Psoas muscle (tissue), 8 donors: ENCODE results near the gene HAGHL. TPM values are rescaled to one million over a fixed set of nuclear protein-coding genes. Genes with fewer than 3 reads are reported as not detected.

ENCODE experiments used
- ATAC-seq, 4 donors: fragments of 200-7000 bp; cut with Tn5 transposase; one replicate each; pipeline ENCODE4 v1.9.1; 2020; ENCODE audit warnings: moderate library complexity in 3 of 4, mild to moderate bottlenecking in 2 of 4
- DNase-seq, 2 donors: peaks; one replicate each; pipeline ENCODE4 v3.0.0-alpha.2; 2020
- H3K27ac ChIP-seq: fragments of 200-600 bp; one replicate; pipeline ENCODE4 v1.8.0; 2022
- H3K27me3 ChIP-seq, 3 donors: fragments of 200-600 bp in 1 of 3; one replicate each; pipeline versions ENCODE4 v1.6.1 to v1.8.0; 2013 to 2022; ENCODE audit warnings: low read length in 2 of 3, mild to moderate bottlenecking in 2 of 3, moderate library complexity in 1 of 3; ENCODE audit not compliant: insufficient read depth in 3 of 3
- H3K36me3 ChIP-seq, 2 donors: fragments of 200-600 bp in 1 of 2; one replicate each; pipeline versions ENCODE4 v1.6.1 to v1.8.0; 2013 to 2022; ENCODE audit warnings: low read depth in 1 of 2, mild to moderate bottlenecking in 1 of 2, moderate library complexity in 1 of 2; ENCODE audit not compliant: insufficient read depth in 1 of 2
- H3K4me1 ChIP-seq: fragments of 200-600 bp; one replicate; pipeline ENCODE4 v1.8.0; 2022
- H3K4me3 ChIP-seq: fragments of 200-600 bp; one replicate; pipeline ENCODE4 v1.8.0; 2022; ENCODE audit warnings: mild to moderate bottlenecking
- H3K9me3 ChIP-seq: fragments of 200-600 bp; one replicate; pipeline ENCODE4 v1.8.0; 2022
- WGBS, 3 donors: extraction: QIAGEN DNeasy Blood & Tissue Kit; methylation state at CpG; one replicate each; pipeline versions ENCODE4 v1.1.6 to v1.1.7; 2013; 5-methylcytosine and 5-hydroxymethylcytosine counted together
- intact Hi-C, 2 donors: fragments of 100-400 bp; cut with DNase I; formaldehyde crosslinking; loops; one replicate each; pipeline versions ENCODE4 v1.11.0 to v1.14.2; 2022
- polyA plus RNA-seq, 3 donors: library from polyadenylated mRNA; stranded (reverse); fragments of 200-250 nt; gene quantifications; one replicate each; pipeline ENCODE4 v1.2.3, GENCODE V29; 2013
- total RNA-seq, 4 donors: library from RNA; stranded (reverse); fragmentation: NEBNext Ultra II Directional in 2 of 4; extraction: Animal tissue kit (Norgen Biotek cat#: 25700) in 2 of 4; gene quantifications; one replicate each; pipeline versions ENCODE4 v1.2.1 to v1.2.4, GENCODE V29; 2021 to 2023
- TF ChIP-seq, protein P1 (sequence below): fragments of 200-600 bp; IDR thresholded peaks from one replicate; pipeline ENCODE4 v1.8.0; 2022; ENCODE audit warnings: antibody characterized with exemption
- donor health status: healthy with polysubstance abuse.
- donor health status: DM: no; HTN: no; CAD: no; lungs with moderate emphysema.
- donor health status: Bipolar disorder and iron deficiency.
- donor health status: healthy.
- donor health status: DM: yes; HTN: yes; CAD: no.
- donor health status: DM: no; HTN: no; CAD: no.
- donor health status: DM: no; HTN: no; CAD: no.
- donor health status: DM: yes; HTN: yes; CAD: no.

Gene HAGHL
- total and polyA plus RNA-seq, 7 donors = 0.38 to 4.4 (median 0.58) TPM

DNA sequence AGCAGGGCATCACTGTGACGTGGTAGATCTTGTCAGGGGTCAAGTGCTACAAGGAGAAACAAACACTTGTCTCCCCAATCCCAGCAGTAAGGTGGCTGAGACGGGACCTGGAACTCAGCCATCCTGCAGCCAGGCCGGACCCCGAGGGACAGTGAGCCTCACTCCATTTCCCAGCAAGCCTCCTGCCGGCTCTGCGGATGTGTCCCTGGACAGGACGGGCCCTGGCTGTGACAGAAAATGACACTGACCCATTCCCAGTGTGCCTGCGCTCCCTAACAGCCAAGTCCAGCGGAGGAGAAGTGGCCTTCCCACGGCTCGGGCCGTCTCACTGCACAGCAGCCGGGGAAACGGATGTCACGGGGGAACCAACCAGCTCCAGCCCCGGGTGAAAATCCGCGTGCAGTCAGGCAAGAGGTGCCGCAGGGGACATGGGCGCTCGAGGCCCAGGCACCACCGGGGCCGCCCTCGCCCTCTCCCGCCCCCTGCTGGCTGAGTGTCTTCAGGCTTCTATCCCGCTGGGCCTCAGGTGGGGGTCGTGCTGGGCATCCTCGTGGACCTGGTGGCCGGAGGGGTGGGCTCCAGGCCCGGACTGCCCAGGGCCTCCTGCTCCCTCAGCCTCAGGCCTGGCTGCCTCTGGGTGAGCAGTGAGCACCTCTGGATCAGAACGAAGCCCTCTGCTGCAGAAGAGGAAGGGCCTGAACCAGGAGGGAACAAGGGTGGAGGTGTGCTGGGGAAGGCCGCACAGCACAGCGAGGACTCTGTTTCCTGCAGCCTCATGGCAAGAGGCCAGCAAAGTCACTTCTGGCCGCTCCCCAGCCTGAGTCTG is 6.7 kb downstream of the HAGHL start:
- DNase-seq (no peak), ATAC-seq (no peak)
- peaks cover 0 to 10% (median 0%) of the 10 kb centered on the region in 3 donors for H3K27me3 ChIP-seq
- peaks cover 3 to 88% of the 10 kb centered on the region in 2 donors for H3K36me3 ChIP-seq
- H3K27ac ChIP-seq = no peak overlapping the region
- no peaks in the 10 kb centered on the region for H3K9me3 ChIP-seq
- H3K4me1 ChIP-seq = no peaks in the 10 kb centered on the region
- no peak overlapping the region for H3K4me3 ChIP-seq
- 75 to 80% (median 78%) methylated on average over 33 to 34 of the region's 34 CpGs for WGBS, 3 donors
- TF ChIP-seq, protein P1, sequence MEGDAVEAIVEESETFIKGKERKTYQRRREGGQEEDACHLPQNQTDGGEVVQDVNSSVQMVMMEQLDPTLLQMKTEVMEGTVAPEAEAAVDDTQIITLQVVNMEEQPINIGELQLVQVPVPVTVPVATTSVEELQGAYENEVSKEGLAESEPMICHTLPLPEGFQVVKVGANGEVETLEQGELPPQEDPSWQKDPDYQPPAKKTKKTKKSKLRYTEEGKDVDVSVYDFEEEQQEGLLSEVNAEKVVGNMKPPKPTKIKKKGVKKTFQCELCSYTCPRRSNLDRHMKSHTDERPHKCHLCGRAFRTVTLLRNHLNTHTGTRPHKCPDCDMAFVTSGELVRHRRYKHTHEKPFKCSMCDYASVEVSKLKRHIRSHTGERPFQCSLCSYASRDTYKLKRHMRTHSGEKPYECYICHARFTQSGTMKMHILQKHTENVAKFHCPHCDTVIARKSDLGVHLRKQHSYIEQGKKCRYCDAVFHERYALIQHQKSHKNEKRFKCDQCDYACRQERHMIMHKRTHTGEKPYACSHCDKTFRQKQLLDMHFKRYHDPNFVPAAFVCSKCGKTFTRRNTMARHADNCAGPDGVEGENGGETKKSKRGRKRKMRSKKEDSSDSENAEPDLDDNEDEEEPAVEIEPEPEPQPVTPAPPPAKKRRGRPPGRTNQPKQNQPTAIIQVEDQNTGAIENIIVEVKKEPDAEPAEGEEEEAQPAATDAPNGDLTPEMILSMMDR = peak; percentile 15
- intact Hi-C loops = no loop called here

GRCh38 chr16:734208-734980 is 7.5 kb downstream of the HAGHL start:
- WGBS, 3 donors = 91 to 92% (median 92%) methylated on average over 48 to 49 of the region's 49 CpGs
- peaks cover 3 to 90% of the 10 kb centered on the region in 2 donors for H3K36me3 ChIP-seq
- H3K27me3 ChIP-seq = peaks cover 0 to 2% (median 0%) of the 10 kb centered on the region in 3 donors
- DNase-seq (no peak), ATAC-seq (no peak)
- H3K27ac ChIP-seq = no peak overlapping the region
- TF ChIP-seq, protein P1 = no peak
- no peaks in the 10 kb centered on the region for H3K4me1 ChIP-seq
- no peak overlapping the region for H3K4me3 ChIP-seq
- intact Hi-C loops = no loop called here
- no peaks in the 10 kb centered on the region for H3K9me3 ChIP-seq

DNA sequence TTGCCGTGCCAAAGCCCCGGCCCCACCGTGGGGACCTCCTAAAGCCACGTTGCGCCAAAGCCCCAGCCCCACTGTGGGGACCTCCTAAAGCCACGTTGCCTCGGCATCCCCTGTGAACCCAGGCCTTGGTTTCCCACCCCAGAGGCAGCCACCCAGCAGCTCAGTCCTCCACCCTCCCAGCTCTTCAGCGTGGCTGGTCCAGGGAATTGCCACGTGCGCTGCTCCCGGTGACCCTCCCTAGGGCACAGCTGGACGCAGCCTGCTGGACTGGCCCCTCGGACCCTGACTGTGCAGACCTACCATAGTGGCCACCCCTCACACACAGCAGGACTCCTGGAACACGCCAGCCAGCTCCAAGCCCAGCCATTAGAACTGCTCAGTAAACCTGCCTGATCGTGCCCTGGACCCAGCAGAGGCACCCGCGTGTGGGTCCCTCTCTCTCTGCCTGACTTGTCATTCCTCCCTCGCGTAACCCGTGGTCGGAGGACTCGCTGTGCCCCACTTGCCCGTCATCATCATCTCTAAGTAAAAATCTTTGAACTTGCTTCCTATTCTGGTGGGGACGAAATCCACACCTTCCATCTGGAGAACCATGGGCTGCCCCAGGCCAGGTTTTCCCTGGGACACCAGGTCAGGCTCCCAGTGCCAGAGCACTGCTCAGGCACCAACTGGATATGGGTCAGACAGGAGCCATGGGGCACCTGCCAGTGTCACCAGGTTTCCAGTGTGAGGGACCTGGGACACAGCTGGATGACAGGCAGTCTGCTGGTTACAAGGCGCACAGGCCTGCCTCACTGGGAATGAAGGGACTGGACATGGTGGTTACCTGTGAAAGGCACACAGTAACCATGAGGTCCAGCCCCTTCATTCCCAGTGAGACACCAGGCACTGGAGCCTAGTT is 8.3 kb downstream of the HAGHL start:
- DNase-seq (no peak), ATAC-seq (no peak)

DNA sequence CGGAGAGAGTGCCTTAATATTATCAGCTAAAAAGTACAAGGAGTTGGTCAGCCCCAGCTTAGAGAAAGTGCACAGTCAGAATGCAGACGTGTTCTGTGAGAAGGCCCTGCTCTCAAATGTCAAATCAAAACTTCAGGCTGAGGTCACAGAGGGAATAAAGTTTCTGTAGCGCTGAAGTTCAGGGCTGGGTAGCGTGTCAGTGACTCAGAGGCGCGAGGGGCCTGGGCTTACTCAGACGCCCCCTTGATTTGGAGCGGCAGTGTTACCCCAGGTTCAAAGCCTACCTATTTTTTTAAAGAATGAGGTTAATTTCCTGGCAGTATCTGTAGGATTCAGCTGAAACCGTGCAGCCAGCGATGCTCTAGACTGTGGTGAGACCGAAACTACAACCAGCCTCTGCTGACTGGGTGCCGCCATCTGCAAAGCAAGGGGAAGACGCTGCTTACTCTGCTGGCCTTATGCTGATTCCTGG is 9.1 kb downstream of the HAGHL start:
- 87 to 93% (median 89%) methylated on average over 13 of the region's 13 CpGs for WGBS, 3 donors
- intact Hi-C loops = no loop called here
- peaks cover 9% of the 10 kb centered on the region for H3K4me1 ChIP-seq
- no peaks in the 10 kb centered on the region for H3K9me3 ChIP-seq
- no peak for ATAC-seq
- no peak overlapping the region for H3K27ac ChIP-seq
- H3K27me3 ChIP-seq = no peaks in the 10 kb centered on the region
- DNase-seq = no peak
- no peak overlapping the region for H3K4me3 ChIP-seq
- TF ChIP-seq, protein P1 = no peak
- peaks cover 3 to 76% of the 10 kb centered on the region in 2 donors for H3K36me3 ChIP-seq

More for the DNA sequence above, 8.3 kb downstream of the HAGHL start:
- Histone ChIP-seq H3K4me3 (no peak overlapping the region), H3K27me3 (no peaks in the 10 kb centered on the region), H3K36me3 (peaks cover 3 to 83% of the 10 kb centered on the region in 2 donors), H3K4me1 (peaks cover 7% of the 10 kb centered on the region), H3K9me3 (no peaks in the 10 kb centered on the region), H3K27ac (no peak overlapping the region)
- TF ChIP-seq, protein P1 = no peak
- 90 to 94% (median 93%) methylated on average over 25 of the region's 25 CpGs for WGBS, 3 donors
- intact Hi-C loops = no loop called here
